Trophoblast cell (in vitro differentiated cells and primary cell): ENCODE measurements around the gene MTUS2.

Experiments
- DNase-seq, 2 donors: peaks; one replicate each; pipeline ENCODE4 v3.0.0-alpha.2; 2016
- H2AFZ ChIP-seq: 2 replicates; pipeline ENCODE4 v1.6.1; 2013; ENCODE audit warnings: low read length, moderate library complexity, mild to moderate bottlenecking; ENCODE audit not compliant: insufficient read depth, poor library complexity
- H2AK5ac ChIP-seq: 2 replicates; pipeline ENCODE4 v1.6.1; 2013; ENCODE audit warnings: mild to moderate bottlenecking, low read length
- H2BK120ac ChIP-seq: 2 replicates; pipeline ENCODE4 v1.6.1; 2013; ENCODE audit warnings: low read length, mild to moderate bottlenecking, moderate library complexity; ENCODE audit not compliant: insufficient read depth, poor library complexity
- H2BK12ac ChIP-seq: 2 replicates; pipeline ENCODE4 v1.6.1; 2013; ENCODE audit warnings: mild to moderate bottlenecking, low read length, moderate library complexity
- H2BK5ac ChIP-seq: 2 replicates; pipeline ENCODE4 v1.6.1; 2013; ENCODE audit warnings: low read length, low read depth, moderate library complexity, mild to moderate bottlenecking; ENCODE audit not compliant: poor library complexity
- H3K14ac ChIP-seq: 2 replicates; pipeline ENCODE4 v1.6.1; 2013; ENCODE audit warnings: mild to moderate bottlenecking, low read length
- H3K18ac ChIP-seq: 2 replicates; pipeline ENCODE4 v1.6.1; 2013; ENCODE audit warnings: mild to moderate bottlenecking, low read length
- H3K23ac ChIP-seq: 2 replicates; pipeline ENCODE4 v1.6.1; 2013; ENCODE audit warnings: low read length
- H3K27ac ChIP-seq: 2 replicates; pipeline ENCODE4 v1.5.1; 2013; ENCODE audit warnings: low read depth, mild to moderate bottlenecking, inconsistent platforms, low read length, moderate library complexity
- H3K27me3 ChIP-seq: 2 replicates; pipeline ENCODE4 v1.6.1; 2013; ENCODE audit warnings: inconsistent platforms, mild to moderate bottlenecking, low read length, moderate library complexity; ENCODE audit not compliant: insufficient read depth
- H3K36me3 ChIP-seq, 2 experiments: 1 replicate in 1 of 2; 2 replicates in 1 of 2; pipeline ENCODE4 v1.6.1; 2013; ENCODE audit warnings: low read length in 2 of 2, mild to moderate bottlenecking in 2 of 2, moderate library complexity in 1 of 2; ENCODE audit not compliant: insufficient read depth in 2 of 2, control insufficient read depth in 1 of 2
- H3K4ac ChIP-seq: 2 replicates; pipeline ENCODE4 v1.6.1; 2013; ENCODE audit warnings: low read depth, mild to moderate bottlenecking, low read length, moderate library complexity
- H3K4me1 ChIP-seq, 2 experiments: 1 replicate in 1 of 2; 2 replicates in 1 of 2; pipeline ENCODE4 v1.6.1; 2013; ENCODE audit warnings: low read length in 2 of 2, mild to moderate bottlenecking in 2 of 2, moderate library complexity in 1 of 2; ENCODE audit not compliant: insufficient read depth in 2 of 2, control insufficient read depth in 1 of 2
- H3K4me2 ChIP-seq: 2 replicates; pipeline ENCODE4 v1.6.1; 2013; ENCODE audit warnings: inconsistent platforms, mild to moderate bottlenecking, low read length, moderate library complexity
- H3K4me3 ChIP-seq: 2 replicates; pipeline ENCODE4 v1.5.1; 2013; ENCODE audit warnings: mild to moderate bottlenecking, low read depth, low read length, inconsistent platforms
- H3K79me1 ChIP-seq: one replicate; pipeline ENCODE4 v1.6.1; 2013; ENCODE audit warnings: low read length
- H3K79me2 ChIP-seq: 2 replicates; pipeline ENCODE4 v1.6.1; 2013; ENCODE audit warnings: low read length, mild to moderate bottlenecking; ENCODE audit not compliant: control insufficient read depth, insufficient read depth, poor library complexity
- H3K9ac ChIP-seq: 2 replicates; pipeline ENCODE4 v1.6.1; 2013; ENCODE audit warnings: mild to moderate bottlenecking, low read length
- H3K9me3 ChIP-seq: 2 replicates; pipeline ENCODE4 v1.6.1; 2013; ENCODE audit warnings: low read depth, mild to moderate bottlenecking, control low read depth, inconsistent platforms, low read length; ENCODE audit not compliant: insufficient read depth
- H4K12ac ChIP-seq: 2 replicates; pipeline ENCODE4 v1.6.1; 2013; ENCODE audit warnings: low read depth, mild to moderate bottlenecking, low read length, moderate library complexity
- H4K8ac ChIP-seq: 2 replicates; pipeline ENCODE4 v1.6.1; 2013; ENCODE audit warnings: low read depth, mild to moderate bottlenecking, low read length, moderate library complexity
- H4K91ac ChIP-seq: one replicate; pipeline ENCODE4 v1.6.1; 2013; ENCODE audit warnings: low read depth, mild to moderate bottlenecking, low read length, moderate library complexity
- WGBS: extraction: QIAGEN DNeasy Blood & Tissue Kit; methylation state at CpG from one replicate; pipeline ENCODE4 v1.1.7; 2013; ENCODE audit warnings: missing lambda C conversion rate; ENCODE audit not compliant: insufficient read length, insufficient coverage; ENCODE audit errors: extremely low coverage; 5-methylcytosine and 5-hydroxymethylcytosine counted together

Gene MTUS2

GRCh38 chr13:29101905-29102304, 281.8 kb downstream of the MTUS2 start:
- no peak overlapping the region for H4K8ac ChIP-seq
- no peak overlapping the region for H2BK5ac ChIP-seq
- H3K9me3 ChIP-seq, result no peaks in the 10 kb centered on the region
- no peak overlapping the region for H2AFZ ChIP-seq
- no peaks in the 10 kb centered on the region for H3K27me3 ChIP-seq
- DNase-seq, result no peak
- H3K36me3 ChIP-seq, result no peaks in the 10 kb centered on the region
- no peak overlapping the region for H3K4me3 ChIP-seq
- no CpG with 5 or more reads among the region's 3 CpGs for WGBS
- no peaks in the 10 kb centered on the region for H3K79me2 ChIP-seq
- H3K27ac ChIP-seq, result no peak overlapping the region
- no peak overlapping the region for H2BK12ac ChIP-seq
- H3K4me2 ChIP-seq, result no peak overlapping the region
- H3K9ac ChIP-seq, result no peak overlapping the region
- no peak overlapping the region for H3K23ac ChIP-seq
- no peak overlapping the region for H3K4ac ChIP-seq
- no peak overlapping the region for H3K18ac ChIP-seq
- no peak overlapping the region for H2BK120ac ChIP-seq
- no peak overlapping the region for H2AK5ac ChIP-seq
- no peak overlapping the region for H4K12ac ChIP-seq
- H3K14ac ChIP-seq, result no peak overlapping the region
- no peaks in the 10 kb centered on the region for H3K79me1 ChIP-seq
- no peak overlapping the region for H4K91ac ChIP-seq
- no peaks in the 10 kb centered on the region for H3K4me1 ChIP-seq

GRCh38 chr13:29103065-29103800, 283.1 kb downstream of the MTUS2 start:
- Histone ChIP-seq H3K36me3 (no peaks in the 10 kb centered on the region), H4K12ac (no peak overlapping the region), H3K27ac (no peak overlapping the region), H3K4me2 (no peak overlapping the region), H3K9me3 (no peaks in the 10 kb centered on the region), H3K14ac (no peak overlapping the region), H2AFZ (no peak overlapping the region), H3K79me2 (no peaks in the 10 kb centered on the region), H3K4me3 (no peak overlapping the region), H3K18ac (no peak overlapping the region), H2BK120ac (no peak overlapping the region), H3K23ac (no peak overlapping the region), H2BK12ac (no peak overlapping the region), H2AK5ac (no peak overlapping the region), H3K79me1 (no peaks in the 10 kb centered on the region), H3K9ac (no peak overlapping the region), H3K27me3 (no peaks in the 10 kb centered on the region), H4K8ac (no peak overlapping the region), H3K4ac (no peak overlapping the region), H2BK5ac (no peak overlapping the region), H3K4me1 (no peaks in the 10 kb centered on the region), H4K91ac (no peak overlapping the region)
- no CpG with 5 or more reads among the region's 11 CpGs for WGBS
- peak; percentile 74 to 89 for DNase-seq

- Histone ChIP-seq H2AK5ac (no peak overlapping the region), H2BK5ac (no peak overlapping the region), H3K27ac (no peak overlapping the region), H3K27me3 (no peaks in the 10 kb centered on the region), H3K4me2 (no peak overlapping the region), H2BK12ac (no peak overlapping the region), H3K9me3 (peaks cover 2% of the 10 kb centered on the region), H2AFZ (no peak overlapping the region), H2BK120ac (no peak overlapping the region), H3K4me3 (no peak overlapping the region), H3K4ac (no peak overlapping the region), H3K79me2 (no peaks in the 10 kb centered on the region), H3K9ac (no peak overlapping the region), H4K8ac (no peak overlapping the region), H3K18ac (no peak overlapping the region), H3K23ac (no peak overlapping the region), H3K36me3 (no peaks in the 10 kb centered on the region), H3K4me1 (no peaks in the 10 kb centered on the region), H4K91ac (no peak overlapping the region), H3K79me1 (no peaks in the 10 kb centered on the region), H4K12ac (no peak overlapping the region), H3K14ac (no peak overlapping the region)
- peak; percentile 80 to 93 for DNase-seq
- no CpG with 5 or more reads among the region's 8 CpGs for WGBS
Observed at GRCh38 chr13:29104461-29104860, 284.3 kb downstream of the MTUS2 start.

GRCh38 chr13:29105779-29106178, 285.6 kb downstream of the MTUS2 start:
- Histone ChIP-seq H3K36me3 (no peaks in the 10 kb centered on the region), H2AFZ (no peak overlapping the region), H3K14ac (no peak overlapping the region), H3K79me1 (no peaks in the 10 kb centered on the region), H4K12ac (no peak overlapping the region), H3K9ac (no peak overlapping the region), H3K27me3 (no peaks in the 10 kb centered on the region), H4K91ac (no peak overlapping the region), H3K79me2 (no peaks in the 10 kb centered on the region), H3K4me3 (no peak overlapping the region), H3K4me2 (no peak overlapping the region), H2BK120ac (no peak overlapping the region), H2BK12ac (no peak overlapping the region), H3K9me3 (peaks cover 2% of the 10 kb centered on the region), H3K23ac (no peak overlapping the region), H3K4ac (no peak overlapping the region), H4K8ac (no peak overlapping the region), H3K18ac (no peak overlapping the region), H2BK5ac (no peak overlapping the region), H3K4me1 (no peaks in the 10 kb centered on the region), H2AK5ac (no peak overlapping the region), H3K27ac (no peak overlapping the region)
- DNase-seq, result peak in 1 of 2 donors; percentile 3
- no CpG with 5 or more reads among the region's 4 CpGs for WGBS
